ENCODE data around the gene GAS2L1. TPM values are rescaled to one million over a fixed set of nuclear protein-coding genes. Genes with fewer than 3 reads are reported as not detected.

GAS2L1 gene
- total RNA-seq, 1 experiment from 2014 or later = 29.4 TPM

DNA sequence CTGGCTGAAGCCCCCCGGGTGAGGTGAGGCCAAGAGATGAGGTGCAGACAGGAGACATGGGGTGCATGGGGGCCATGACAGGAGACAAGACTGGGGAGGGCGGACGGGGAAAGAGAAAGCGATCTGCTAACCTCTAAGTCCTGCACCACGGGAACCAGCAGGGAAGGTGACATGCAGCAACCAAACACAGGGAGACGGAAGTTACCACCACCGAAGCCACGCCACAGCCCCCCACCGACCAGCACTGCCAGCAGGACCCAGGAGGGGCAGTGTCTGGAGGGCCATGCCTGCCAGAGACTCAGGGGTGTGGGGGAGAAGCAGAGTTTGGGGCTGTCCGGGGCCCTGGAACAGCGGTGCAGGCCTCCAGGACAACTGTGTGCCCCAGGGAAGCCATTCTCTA is 23.1 kb downstream of the GAS2L1 start (continued):
- TF ChIP-seq CTCF (IDR thresholded peaks at IDR 0.05 in 2 of 3, conservative IDR thresholded peaks at IDR 0.05 in 1 of 3; ENCODE audit: borderline replicate concordance in 1 of 3, insufficient read depth in 1 of 3, low read depth in 2 of 3, low read length in 2 of 3) (no peak), TCF7L2 (IDR thresholded peaks at IDR 0.05; ENCODE audit: borderline replicate concordance, extremely low read depth, insufficient read depth, insufficient read length) (no peak), SP1 (IDR thresholded peaks at IDR 0.05; ENCODE audit: low read depth) (no peak), FOSL1 (IDR thresholded peaks at IDR 0.05; ENCODE audit: low read depth) (no peak), POLR2AphosphoS5 (IDR thresholded peaks at IDR 0.05; ENCODE audit: low read depth, low read length) (no peak), CBX3 (IDR thresholded peaks at IDR 0.05; ENCODE audit: low read depth) (no peak)
- TF ChIP-seq, protein P1, sequence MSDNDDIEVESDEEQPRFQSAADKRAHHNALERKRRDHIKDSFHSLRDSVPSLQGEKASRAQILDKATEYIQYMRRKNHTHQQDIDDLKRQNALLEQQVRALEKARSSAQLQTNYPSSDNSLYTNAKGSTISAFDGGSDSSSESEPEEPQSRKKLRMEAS (IDR thresholded peaks at IDR 0.05) = no peak

DNA sequence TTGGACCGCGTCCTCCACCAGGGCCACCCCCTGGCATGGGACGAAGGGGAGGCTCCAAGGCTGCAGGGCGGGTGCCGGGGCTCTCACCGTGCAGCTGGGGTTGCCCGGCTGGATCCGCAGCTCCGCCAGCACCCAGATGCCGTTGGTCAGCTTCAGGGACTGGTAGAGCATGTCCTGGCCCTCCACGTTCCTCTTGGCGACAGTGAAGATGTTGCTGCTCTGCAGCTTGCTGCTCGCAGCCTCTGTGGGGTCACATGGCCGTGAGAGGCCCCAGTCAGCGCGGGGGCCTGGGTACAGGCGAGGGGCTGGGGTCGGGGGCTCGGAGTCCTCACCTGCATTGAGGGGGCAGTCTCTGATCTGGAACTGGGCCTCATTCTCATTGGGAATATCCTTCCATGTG is 23.8 kb downstream of the GAS2L1 start:
- ChIA-PET RAD21 (ENCODE audit: low non-redundant PET in 1 of 2, low total read pairs in 2 of 2, uncharacterized antibody in 2 of 2, unreplicated experiment in 2 of 2) (no interaction called here), CTCF (no interaction called here), POLR2A (no interaction called here)
- H3K27me3 ChIP-seq (ENCODE audit: insufficient read depth, low read length) = no peaks in the 10 kb centered on the region
- intact Hi-C loops (cut with micrococcal nuclease) = no loop called here
- H3K4me2 ChIP-seq (ENCODE audit: low read length) = no peak overlapping the region
- H2AFZ ChIP-seq (ENCODE audit: low read depth, low read length, poor library complexity, severe bottlenecking) = no peak overlapping the region
- H3K9me2 ChIP-seq (ENCODE audit: insufficient read depth) = no peaks in the 10 kb centered on the region
- no TSS peak for BruUV-seq (replicated peaks)
- H3K27ac ChIP-seq (ENCODE audit: low read depth, low read length) = no peak overlapping the region
- no peaks in the 10 kb centered on the region for H3K79me2 ChIP-seq (ENCODE audit: insufficient read depth, low read length)
- peaks cover 0 to 10% of the 10 kb centered on the region in 2 experiments; a peak in 2 of 4 replicates for H3K36me3 ChIP-seq (ENCODE audit: control insufficient read depth in 1 of 2, insufficient read depth in 2 of 2, low read length in 2 of 2)
- H3K4me1 ChIP-seq (ENCODE audit: control insufficient read depth in 1 of 2, insufficient read depth in 2 of 2, low read length in 2 of 2) = peaks cover 0 to 6% of the 10 kb centered on the region in 2 experiments; a peak in 1 of 4 replicates
- DNase-seq (ENCODE audit: low read depth, low spot score) (no peak), ATAC-seq (no peak)
- no peaks in the 10 kb centered on the region for H4K20me1 ChIP-seq (ENCODE audit: insufficient read depth)
- H3K4me3 ChIP-seq (replicated peaks in 1 of 2; ENCODE audit: low read depth in 1 of 2, low read length in 2 of 2) = no peak overlapping the region
- no peak for TF ChIP-seq EZH2 (IDR thresholded peaks at IDR 0.05)
- no peak for TF ChIP-seq SP1 (IDR thresholded peaks at IDR 0.05; ENCODE audit: low read depth)
- TF ChIP-seq SIN3A (IDR thresholded peaks at IDR 0.05; ENCODE audit: low read depth) = no peak
- TF ChIP-seq ELF1 (IDR thresholded peaks at IDR 0.05; ENCODE audit: borderline replicate concordance, low read depth) = no peak
- TF ChIP-seq FOSL1 (IDR thresholded peaks at IDR 0.05; ENCODE audit: low read depth) = no peak
- no peak for TF ChIP-seq EGR1 (IDR thresholded peaks at IDR 0.05; ENCODE audit: low read depth)
- no peak for TF ChIP-seq CTCF (IDR thresholded peaks at IDR 0.05 in 2 of 3, conservative IDR thresholded peaks at IDR 0.05 in 1 of 3; ENCODE audit: borderline replicate concordance in 1 of 3, insufficient read depth in 1 of 3, low read depth in 2 of 3, low read length in 2 of 3)
- TF ChIP-seq EZH2phosphoT487 (IDR thresholded peaks at IDR 0.05; ENCODE audit: borderline replicate concordance) = no peak
- TF ChIP-seq JUND (IDR thresholded peaks at IDR 0.05) = no peak
- no peak for TF ChIP-seq ZNF274 (IDR thresholded peaks at IDR 0.05; ENCODE audit: low read depth, low read length)
- no peak for TF ChIP-seq POLR2A (IDR thresholded peaks at IDR 0.05; ENCODE audit: borderline replicate concordance, extremely low read depth, insufficient read depth, insufficient read length)
- TF ChIP-seq ZBTB33 (IDR thresholded peaks at IDR 0.05; ENCODE audit: extremely low read depth, insufficient replicate concordance, low read length) = no peak
- no peak for TF ChIP-seq SRF (IDR thresholded peaks at IDR 0.05; ENCODE audit: low read depth)
- no peak for TF ChIP-seq RAD21 (IDR thresholded peaks at IDR 0.05; ENCODE audit: low read depth)
- TF ChIP-seq TCF7L2 (IDR thresholded peaks at IDR 0.05; ENCODE audit: borderline replicate concordance, extremely low read depth, insufficient read depth, insufficient read length) = no peak
- no peak overlapping the region for H3K9ac ChIP-seq (ENCODE audit: low read length)
- no peaks in the 10 kb centered on the region for H3K9me3 ChIP-seq (ENCODE audit: control insufficient read depth in 1 of 2, insufficient read depth in 1 of 2, low read depth in 1 of 2, low read length in 2 of 2)
